ENCODE measurements around the gene TANGO2. TPM values are rescaled to one million over a fixed set of nuclear protein-coding genes. Genes with fewer than 3 reads are reported as not detected.

The TANGO2 gene
- total RNA-seq, 4 donors from 2014 or later: 24.3 to 46.7 (median 37.5) TPM

DNA sequence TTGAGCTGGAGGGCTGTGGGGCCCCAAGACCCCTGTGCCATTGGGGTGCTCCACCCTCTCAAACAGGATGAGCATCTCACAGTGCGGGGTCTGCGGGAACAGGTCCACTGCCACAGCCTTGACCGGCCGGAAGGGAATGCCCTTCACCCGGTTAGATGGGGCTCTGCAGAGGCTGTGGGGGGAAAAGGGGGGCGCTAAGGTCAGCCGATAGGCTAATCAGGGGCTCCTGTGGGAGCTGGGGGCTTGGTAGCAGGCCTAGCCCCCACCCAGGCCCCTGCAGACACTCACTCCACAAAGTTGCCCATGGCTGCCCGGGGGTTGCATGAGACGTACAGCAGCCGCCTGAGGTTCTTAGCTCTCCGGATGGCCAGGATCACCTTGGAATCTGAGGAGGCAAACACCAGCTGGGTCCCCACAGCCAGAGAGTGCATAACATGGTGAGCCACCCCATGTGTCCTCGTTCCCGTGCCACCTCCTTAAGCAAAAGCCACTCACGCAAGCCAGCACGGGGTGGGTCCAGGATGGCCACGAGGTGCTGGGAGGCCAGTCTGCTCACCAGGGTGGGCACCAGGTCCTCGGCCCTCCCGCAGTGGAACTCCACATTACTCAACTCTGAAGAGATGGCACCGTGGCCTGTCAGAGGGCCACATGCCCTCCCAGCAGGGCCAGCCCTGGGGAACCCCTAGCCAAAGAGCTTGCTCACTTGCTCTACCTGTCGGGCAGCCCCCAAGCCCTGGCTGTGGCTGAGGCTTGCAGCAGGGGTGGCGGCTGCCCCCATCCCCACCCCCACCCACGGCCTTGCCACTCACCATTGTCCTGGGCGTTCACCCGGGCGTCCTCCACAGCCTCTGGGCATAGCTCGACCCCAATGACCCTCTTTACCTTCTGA, 92.0 kb downstream of the TANGO2 start:
- no peak for TF ChIP-seq CTCF (IDR thresholded peaks at IDR 0.05; ENCODE audit: low read depth)

GRCh38 chr22:20113551-20114310, 92.8 kb downstream of the TANGO2 start:
- TF ChIP-seq CTCF (IDR thresholded peaks at IDR 0.05; ENCODE audit: low read depth): no peak

DNA sequence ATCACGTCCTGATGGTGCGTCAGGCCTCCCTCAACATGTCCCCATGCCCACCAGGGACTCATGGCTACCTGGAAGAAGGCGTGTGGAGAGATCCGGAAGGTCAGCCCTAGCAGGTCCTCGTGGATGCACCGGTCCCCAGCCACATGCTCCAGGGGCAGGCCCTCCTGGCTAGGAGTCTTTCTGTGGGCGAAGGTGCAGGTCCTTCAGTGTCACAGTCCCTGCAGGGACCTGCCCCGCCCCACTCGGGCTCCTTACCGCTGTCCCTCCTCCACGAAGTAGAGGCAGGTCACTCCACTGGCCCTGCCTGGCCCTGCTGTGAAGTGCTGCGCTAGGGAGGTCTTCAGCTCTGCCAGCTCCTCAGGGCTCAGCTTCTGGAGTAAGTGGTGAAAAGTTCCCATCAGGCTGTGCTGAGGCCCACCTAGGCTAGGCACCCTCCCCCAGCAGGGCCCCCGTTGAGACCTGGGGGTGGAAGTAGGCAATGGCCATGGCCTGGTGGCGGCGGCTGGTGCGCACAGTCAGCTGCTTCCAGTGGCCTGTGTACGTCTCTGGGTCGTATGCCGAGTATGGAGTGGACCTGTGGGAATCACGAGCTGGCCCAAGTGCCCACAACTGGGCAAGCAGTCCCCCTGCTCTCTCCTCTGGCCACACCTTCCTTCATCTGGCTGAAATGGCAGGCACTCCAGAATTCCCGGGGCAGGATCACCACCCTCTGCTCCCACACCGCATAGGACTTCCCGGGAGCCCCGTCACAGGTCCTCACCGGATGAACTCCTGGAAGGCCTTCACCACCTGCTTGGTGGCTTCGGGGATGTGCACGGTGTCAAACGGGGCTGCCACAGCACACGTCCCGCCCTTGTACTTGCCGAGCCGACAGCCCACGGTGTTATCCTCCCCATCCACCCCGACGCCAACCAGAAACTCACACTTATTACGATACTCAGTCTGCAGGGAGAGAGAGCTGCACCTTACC, 93.9 kb downstream of the TANGO2 start:
- no peak for TF ChIP-seq CTCF (IDR thresholded peaks at IDR 0.05; ENCODE audit: low read depth)

GRCh38 chr22:20115691-20116375, 94.9 kb downstream of the TANGO2 start, which contains the start of gene RANBP1:
RANBP1 (plus strand) TSS chr22:20116104; CDS start chr22:20116185, 81 bp downstream.
- TF ChIP-seq CTCF (IDR thresholded peaks at IDR 0.05; ENCODE audit: low read depth): no peak

GRCh38 chr22:20116376-20116950, 95.6 kb downstream of the TANGO2 start:
- no peak for TF ChIP-seq CTCF (IDR thresholded peaks at IDR 0.05; ENCODE audit: low read depth)

Small RNA genes within 50 kb of the gene (small RNA-seq; reads per million reads assigned to genes)
- gene MIR185 (2.3 reads per million, percentile 46 among the genes with 10 or more reads in this experiment), gene MIR6816 (not detected), gene RF00017 (not detected)

Other genes starting within 250 kb of the TANGO2 start
- 1 to 10 TPM; 1.8 to 4.9 (median 3.9) TPM for gene GNB1L, start 166.2 kb upstream of the TANGO2 start, total RNA-seq
- gene RTL10, start 166.2 kb upstream of the TANGO2 start, total RNA-seq: 10 to 100 TPM in 1 of 4 donors, 1 to 10 TPM in 3; 4.1 to 11.9 (median 6.7) TPM
- gene COMT, start 79.3 kb upstream of the TANGO2 start, total RNA-seq: 100 to 1,000 TPM in 3 of 4 donors, 10 to 100 TPM in 1; 80.1 to 228 (median 190) TPM
- 10 to 100 TPM; 11.1 to 28.4 (median 15.8) TPM for gene TXNRD2, start 79.3 kb upstream of the TANGO2 start, total RNA-seq
- 10 to 100 TPM in 2 of 4 donors, 1 to 10 TPM in 2; 1.5 to 15.3 (median 7.5) TPM for gene ARVCF, start 4.3 kb upstream of the TANGO2 start, total RNA-seq
- gene DGCR8, start 59.1 kb downstream of the TANGO2 start, total RNA-seq: 10 to 100 TPM in 3 of 4 donors, 1 to 10 TPM in 1; 9.8 to 27.9 (median 14.7) TPM
- 100 to 1,000 TPM in 2 of 4 donors, 10 to 100 TPM in 2; 75.1 to 156 (median 116) TPM for gene RANBP1, start 95.0 kb downstream of the TANGO2 start, total RNA-seq
- gene TRMT2A, start 96.1 kb downstream of the TANGO2 start, total RNA-seq: 10 to 100 TPM; 33.0 to 62.9 (median 46.7) TPM
- 10 to 100 TPM in 2 of 4 donors, 1 to 10 TPM in 2; 7.0 to 32.2 (median 11.0) TPM for gene ZDHHC8, start 110.7 kb downstream of the TANGO2 start, total RNA-seq
- gene CCDC188, start 129.9 kb downstream of the TANGO2 start, total RNA-seq: 1 to 10 TPM in 2 of 4 donors, not detected in 2; 1.3 to 3.0 TPM
- under 1 TPM in 2 of 4 donors, not detected in 2; 0.68 to 0.82 TPM for gene RTN4R, start 247.2 kb downstream of the TANGO2 start, total RNA-seq